Measurements from ENCODE around the gene HAND1.

The HAND1 gene

DNA sequence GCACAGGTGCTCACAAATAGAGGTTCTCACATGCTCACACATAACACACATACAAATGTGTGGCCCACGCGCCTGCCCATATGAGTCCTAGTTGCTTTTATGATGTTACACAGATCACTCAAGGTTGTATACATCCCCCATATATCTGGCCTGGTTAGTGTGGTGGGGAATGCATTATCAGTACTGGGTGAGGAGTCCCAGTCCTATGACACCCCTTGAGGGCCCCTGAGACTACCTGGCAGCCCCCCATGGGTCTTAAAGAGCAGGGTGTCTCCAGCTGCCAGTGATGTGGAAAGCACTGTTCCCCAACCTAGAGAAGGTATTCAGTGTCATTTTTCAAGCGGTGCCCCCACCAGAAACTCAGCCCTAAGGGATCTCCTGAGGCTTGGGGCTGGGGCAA lies 2.8 kb upstream of the HAND1 start:
- H3K27ac ChIP-seq (replicated peaks): no peak overlapping the region
- DNase-seq (ENCODE audit: low read depth in 1 of 2, low spot score in 1 of 2): no peak
- TF ChIP-seq POLR2AphosphoS5 (IDR thresholded peaks at IDR 0.05; ENCODE audit: low read depth) (no peak), SPI1 (IDR thresholded peaks at IDR 0.05; ENCODE audit: borderline replicate concordance, low read depth) (no peak), GABPA (IDR thresholded peaks at IDR 0.05; ENCODE audit: low read depth) (no peak)
- TF ChIP-seq, protein P1, sequence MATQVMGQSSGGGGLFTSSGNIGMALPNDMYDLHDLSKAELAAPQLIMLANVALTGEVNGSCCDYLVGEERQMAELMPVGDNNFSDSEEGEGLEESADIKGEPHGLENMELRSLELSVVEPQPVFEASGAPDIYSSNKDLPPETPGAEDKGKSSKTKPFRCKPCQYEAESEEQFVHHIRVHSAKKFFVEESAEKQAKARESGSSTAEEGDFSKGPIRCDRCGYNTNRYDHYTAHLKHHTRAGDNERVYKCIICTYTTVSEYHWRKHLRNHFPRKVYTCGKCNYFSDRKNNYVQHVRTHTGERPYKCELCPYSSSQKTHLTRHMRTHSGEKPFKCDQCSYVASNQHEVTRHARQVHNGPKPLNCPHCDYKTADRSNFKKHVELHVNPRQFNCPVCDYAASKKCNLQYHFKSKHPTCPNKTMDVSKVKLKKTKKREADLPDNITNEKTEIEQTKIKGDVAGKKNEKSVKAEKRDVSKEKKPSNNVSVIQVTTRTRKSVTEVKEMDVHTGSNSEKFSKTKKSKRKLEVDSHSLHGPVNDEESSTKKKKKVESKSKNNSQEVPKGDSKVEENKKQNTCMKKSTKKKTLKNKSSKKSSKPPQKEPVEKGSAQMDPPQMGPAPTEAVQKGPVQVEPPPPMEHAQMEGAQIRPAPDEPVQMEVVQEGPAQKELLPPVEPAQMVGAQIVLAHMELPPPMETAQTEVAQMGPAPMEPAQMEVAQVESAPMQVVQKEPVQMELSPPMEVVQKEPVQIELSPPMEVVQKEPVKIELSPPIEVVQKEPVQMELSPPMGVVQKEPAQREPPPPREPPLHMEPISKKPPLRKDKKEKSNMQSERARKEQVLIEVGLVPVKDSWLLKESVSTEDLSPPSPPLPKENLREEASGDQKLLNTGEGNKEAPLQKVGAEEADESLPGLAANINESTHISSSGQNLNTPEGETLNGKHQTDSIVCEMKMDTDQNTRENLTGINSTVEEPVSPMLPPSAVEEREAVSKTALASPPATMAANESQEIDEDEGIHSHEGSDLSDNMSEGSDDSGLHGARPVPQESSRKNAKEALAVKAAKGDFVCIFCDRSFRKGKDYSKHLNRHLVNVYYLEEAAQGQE (IDR thresholded peaks at IDR 0.05; ENCODE audit: insufficient replicate concordance, low read depth): no peak
- TF ChIP-seq, protein P2, sequence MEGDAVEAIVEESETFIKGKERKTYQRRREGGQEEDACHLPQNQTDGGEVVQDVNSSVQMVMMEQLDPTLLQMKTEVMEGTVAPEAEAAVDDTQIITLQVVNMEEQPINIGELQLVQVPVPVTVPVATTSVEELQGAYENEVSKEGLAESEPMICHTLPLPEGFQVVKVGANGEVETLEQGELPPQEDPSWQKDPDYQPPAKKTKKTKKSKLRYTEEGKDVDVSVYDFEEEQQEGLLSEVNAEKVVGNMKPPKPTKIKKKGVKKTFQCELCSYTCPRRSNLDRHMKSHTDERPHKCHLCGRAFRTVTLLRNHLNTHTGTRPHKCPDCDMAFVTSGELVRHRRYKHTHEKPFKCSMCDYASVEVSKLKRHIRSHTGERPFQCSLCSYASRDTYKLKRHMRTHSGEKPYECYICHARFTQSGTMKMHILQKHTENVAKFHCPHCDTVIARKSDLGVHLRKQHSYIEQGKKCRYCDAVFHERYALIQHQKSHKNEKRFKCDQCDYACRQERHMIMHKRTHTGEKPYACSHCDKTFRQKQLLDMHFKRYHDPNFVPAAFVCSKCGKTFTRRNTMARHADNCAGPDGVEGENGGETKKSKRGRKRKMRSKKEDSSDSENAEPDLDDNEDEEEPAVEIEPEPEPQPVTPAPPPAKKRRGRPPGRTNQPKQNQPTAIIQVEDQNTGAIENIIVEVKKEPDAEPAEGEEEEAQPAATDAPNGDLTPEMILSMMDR (IDR thresholded peaks at IDR 0.05; ENCODE audit: insufficient read depth, low read length): no peak
- H3K4me3 ChIP-seq (replicated peaks; ENCODE audit: insufficient read depth, low read length): no peak overlapping the region
- peaks cover 98% of the 10 kb centered on the region for H3K27me3 ChIP-seq (ENCODE audit: insufficient read depth, poor library complexity, severe bottlenecking)

DNA sequence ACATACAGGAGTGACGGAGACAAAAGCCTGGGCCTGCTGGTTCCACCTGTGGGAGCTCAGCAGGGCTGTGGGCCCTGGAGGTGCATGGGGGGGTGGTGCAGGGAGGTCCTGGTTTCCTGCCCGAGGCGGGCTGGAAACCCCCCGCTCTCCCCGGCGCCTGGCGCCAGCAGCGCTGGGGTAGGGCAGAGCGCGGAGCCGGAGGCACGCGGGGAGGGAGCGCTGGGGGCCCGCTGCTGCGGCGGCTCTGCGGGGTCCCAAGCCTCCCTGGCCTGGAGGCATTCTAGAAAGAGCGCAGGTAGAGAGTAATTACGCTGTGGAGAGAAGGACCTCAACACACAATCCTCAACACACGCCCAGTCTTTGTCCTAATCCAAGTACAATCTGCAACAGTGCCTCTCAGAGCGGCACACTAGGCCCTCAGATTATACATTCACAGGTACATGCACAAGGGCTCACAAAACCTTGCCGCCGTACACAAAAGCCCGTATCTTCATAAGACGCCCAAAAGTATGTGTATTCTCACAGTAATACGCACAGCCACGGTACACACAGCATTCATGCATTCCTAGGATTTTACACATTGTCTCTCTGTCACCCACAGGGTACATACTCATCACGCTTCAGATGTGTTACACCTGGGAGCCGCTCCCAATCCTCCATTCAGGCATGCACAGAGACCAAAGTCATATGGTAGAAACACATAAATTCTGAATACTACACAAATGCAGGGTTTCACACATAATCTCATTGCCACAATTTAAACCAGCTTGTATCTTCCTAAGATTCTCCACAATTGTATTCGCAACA lies 2.1 kb upstream of the HAND1 start:
- Histone ChIP-seq H3K27me3 (ENCODE audit: insufficient read depth, poor library complexity, severe bottlenecking) (peaks cover 98% of the 10 kb centered on the region), H3K27ac (replicated peaks) (no peak overlapping the region), H3K4me3 (replicated peaks; ENCODE audit: insufficient read depth, low read length) (no peak overlapping the region)
- no peak for DNase-seq (ENCODE audit: low read depth in 1 of 2, low spot score in 1 of 2)
- TF ChIP-seq, protein P2 (IDR thresholded peaks at IDR 0.05; ENCODE audit: insufficient read depth, low read length): no peak
- TF ChIP-seq, protein P1 (IDR thresholded peaks at IDR 0.05; ENCODE audit: insufficient replicate concordance, low read depth): no peak
- no peak for TF ChIP-seq GABPA (IDR thresholded peaks at IDR 0.05; ENCODE audit: low read depth)
- TF ChIP-seq SPI1 (IDR thresholded peaks at IDR 0.05; ENCODE audit: borderline replicate concordance, low read depth): no peak
- TF ChIP-seq POLR2AphosphoS5 (IDR thresholded peaks at IDR 0.05; ENCODE audit: low read depth): no peak

DNA sequence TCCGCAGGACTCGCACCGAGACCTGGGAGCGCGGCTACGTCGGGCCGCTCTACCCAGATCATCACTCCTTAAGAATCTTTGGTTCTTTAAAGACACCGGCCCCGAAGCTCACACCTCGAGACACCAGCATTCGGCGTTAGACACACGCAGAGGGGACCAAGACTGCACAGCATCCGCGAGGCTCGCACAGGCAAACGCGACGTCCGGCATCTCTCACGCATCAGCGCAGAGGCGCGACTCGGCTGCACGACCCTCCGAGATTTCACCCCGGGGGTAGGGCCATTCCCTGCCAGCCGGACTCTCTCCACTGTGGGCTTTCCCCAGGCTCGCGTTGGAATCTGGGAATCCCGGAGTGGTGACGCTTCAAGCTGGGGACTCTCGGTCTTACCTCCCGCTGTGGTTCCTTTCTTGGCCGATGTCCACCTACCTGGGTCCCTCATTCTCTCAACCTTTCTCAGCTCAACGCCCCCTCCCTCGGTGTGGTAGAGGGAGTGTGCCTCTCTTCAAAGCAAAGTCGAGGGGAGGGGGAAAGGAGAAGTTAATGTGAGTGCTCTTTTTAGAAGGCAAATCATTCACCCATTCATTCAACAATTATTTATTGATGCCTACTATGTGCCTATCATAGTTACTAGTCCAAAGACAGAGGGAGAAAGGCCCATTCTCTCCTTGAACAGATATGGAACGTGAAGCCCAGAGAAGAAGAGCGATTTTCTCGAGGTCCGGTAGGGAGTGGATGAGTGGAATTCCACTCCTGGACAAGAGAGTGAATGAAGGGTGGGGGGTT lies 1.3 kb upstream of the HAND1 start:
- no peak for TF ChIP-seq POLR2AphosphoS5 (IDR thresholded peaks at IDR 0.05; ENCODE audit: low read depth)
- TF ChIP-seq, protein P1 (IDR thresholded peaks at IDR 0.05; ENCODE audit: insufficient replicate concordance, low read depth): no peak
- TF ChIP-seq, protein P2 (IDR thresholded peaks at IDR 0.05; ENCODE audit: insufficient read depth, low read length): no peak
- H3K4me3 ChIP-seq (replicated peaks; ENCODE audit: insufficient read depth, low read length): no peak overlapping the region
- no peak overlapping the region for H3K27ac ChIP-seq (replicated peaks)
- peaks cover 98% of the 10 kb centered on the region for H3K27me3 ChIP-seq (ENCODE audit: insufficient read depth, poor library complexity, severe bottlenecking)
- DNase-seq (ENCODE audit: low read depth in 1 of 2, low spot score in 1 of 2): no peak

Measured in HL-60 (cell line).